Lung (tissue), 12 donors: Measurements from ENCODE around the gene GLMN. TPM values are rescaled to one million over a fixed set of nuclear protein-coding genes. Genes with fewer than 3 reads are reported as not detected.
A peak's percentile ranks its signal among the peaks of the same experiment; 100 is the strongest.
"Not testable (repeated sequence)": the region's sequence is repeated elsewhere in the genome, so short reads cannot be mapped to it uniquely, and the experiment has no call there.

Experiments used
- ATAC-seq: fragments of 200-7000 bp; cut with Tn5 transposase; one replicate; pipeline ENCODE4 v1.9.1; 2020; ENCODE audit warnings: moderate number of reproducible peaks; ENCODE audit not compliant: insufficient read depth, low FRiP score
- DNase-seq, 3 donors: peaks; one replicate each; pipeline ENCODE4 v3.0.0-alpha.2; 2013 to 2017
- H3K27ac ChIP-seq, 2 donors: one replicate each; pipeline ENCODE4 v1.5.1; 2013; ENCODE audit warnings: mild to moderate bottlenecking in 2 of 2, moderate library complexity in 2 of 2, control low read depth in 1 of 2, inconsistent platforms in 1 of 2, low read depth in 1 of 2, low read length in 1 of 2
- H3K27me3 ChIP-seq, 3 donors: one replicate each; pipeline ENCODE4 v1.5.1; 2013; ENCODE audit warnings: low read length in 2 of 3; ENCODE audit not compliant: control insufficient read depth in 3 of 3, insufficient read depth in 3 of 3
- H3K36me3 ChIP-seq, 4 donors: one replicate each; pipeline ENCODE4 v1.5.1; 2013; ENCODE audit warnings: low read length in 4 of 4, mild to moderate bottlenecking in 1 of 4, moderate library complexity in 1 of 4; ENCODE audit not compliant: control insufficient read depth in 4 of 4, insufficient read depth in 4 of 4
- H3K4me1 ChIP-seq, 5 donors: one replicate each; pipeline ENCODE4 v1.5.1; 2013; ENCODE audit warnings: low read length in 5 of 5, mild to moderate bottlenecking in 2 of 5, moderate library complexity in 1 of 5; ENCODE audit not compliant: control insufficient read depth in 5 of 5, insufficient read depth in 5 of 5
- H3K4me3 ChIP-seq: one replicate; pipeline ENCODE4 v1.5.1; 2013; ENCODE audit warnings: mild to moderate bottlenecking, control low read depth, moderate library complexity
- H3K9ac ChIP-seq, 2 donors: one replicate each; pipeline ENCODE4 v1.5.1; 2013; ENCODE audit warnings: low read length in 2 of 2, control low read depth in 1 of 2; ENCODE audit not compliant: insufficient read depth in 1 of 2
- H3K9me3 ChIP-seq, 4 donors: one replicate each; pipeline ENCODE4 v1.5.1; 2013; ENCODE audit warnings: low read length in 3 of 4, mild to moderate bottlenecking in 1 of 4, moderate library complexity in 1 of 4; ENCODE audit not compliant: control insufficient read depth in 4 of 4, insufficient read depth in 3 of 4
- CTCF ChIP-seq: IDR thresholded peaks from 2 replicates; pipeline ENCODE4 v1.5.1; 2012; ENCODE audit warnings: mild to moderate bottlenecking; ENCODE audit errors: control extremely low read depth, extremely low read depth
- WGBS, 2 donors: extraction: QIAGEN DNeasy Blood & Tissue Kit; methylation state at CpG; one replicate each; pipeline ENCODE4 v1.1.7; 2013; 5-methylcytosine and 5-hydroxymethylcytosine counted together
- polyA plus RNA-seq, 2 donors: library from polyadenylated mRNA; stranded (reverse); fragments of 200-250 nt; gene quantifications; one replicate each; pipeline ENCODE4 v1.2.1, GENCODE V29; 2013
- total RNA-seq, 2 donors: library from RNA; depleted of rRNA in 1 of 2; stranded (reverse); fragments of >200 nt in 1 of 2; gene quantifications; one replicate each; pipeline ENCODE4 v1.2.1, GENCODE V29; 2014 to 2021
- donor health status: control.
- donor health status: control.
- donor health status: Bipolar disorder and iron deficiency.
- donor health status: healthy.
- donor health status: DM: yes; HTN: yes; CAD: no.

GLMN gene
- total and polyA plus RNA-seq, 4 donors: 3.9 to 20.6 (median 9.5) TPM

DNA sequence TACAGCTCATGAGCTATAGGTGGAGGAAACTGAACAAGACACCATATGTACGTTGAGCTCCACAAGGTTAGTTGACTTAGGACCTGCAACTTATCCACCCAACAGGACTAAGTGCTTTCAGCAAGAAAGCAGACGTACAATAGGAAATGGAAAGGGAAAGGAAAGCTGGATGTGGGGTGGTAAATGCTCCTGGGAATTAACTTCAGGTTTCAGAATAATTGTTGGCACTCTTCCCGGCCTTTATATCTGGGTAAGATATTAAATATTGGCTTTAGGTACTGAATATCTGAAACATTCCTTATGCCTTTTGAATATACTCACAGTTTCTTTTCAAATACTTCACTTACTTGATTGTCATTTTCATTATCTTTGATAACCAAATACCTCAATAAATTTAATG is 36.3 kb downstream of the GLMN start:
- Histone ChIP-seq H3K27ac (no peak overlapping the region), H3K4me1 (no peaks in the 10 kb centered on the region), H3K27me3 (no peaks in the 10 kb centered on the region), H3K4me3 (no peak overlapping the region), H3K9me3 (no peaks in the 10 kb centered on the region), H3K36me3 (peaks cover 7 to 32% (median 15%) of the 10 kb centered on the region in 4 donors), H3K9ac (no peak overlapping the region)
- 89 to 93% methylated on average over 3 of the region's 3 CpGs for WGBS, 2 donors
- DNase-seq (no peak), ATAC-seq (no peak)
- TF ChIP-seq CTCF: no peak

- Histone ChIP-seq H3K9me3 (peaks cover 0 to 6% (median 0%) of the 10 kb centered on the region in 4 donors), H3K4me1 (no peaks in the 10 kb centered on the region), H3K4me3 (no peak overlapping the region), H3K27ac (no peak overlapping the region), H3K9ac (no peak overlapping the region), H3K36me3 (peaks cover 8 to 27% (median 15%) of the 10 kb centered on the region in 4 donors), H3K27me3 (no peaks in the 10 kb centered on the region)
- WGBS, 2 donors: 92 to 96% methylated on average over 1 of the region's 1 CpG
- ATAC-seq: no peak
- DNase-seq: no peak
- no peak for TF ChIP-seq CTCF
These were observed 39.4 kb downstream of the GLMN start for GRCh38 chr1:92259350-92259749.

GRCh38 chr1:92254714-92255113 is 44.1 kb downstream of the GLMN start:
- not testable (repeated sequence) for H3K9ac ChIP-seq, H3K27ac ChIP-seq, H3K4me3 ChIP-seq, ATAC-seq, H3K4me1 ChIP-seq, H3K27me3 ChIP-seq, H3K9me3 ChIP-seq, DNase-seq
- WGBS, 2 donors: 79 to 83% methylated on average over 3 of the region's 3 CpGs
- H3K36me3 ChIP-seq: peaks cover 3 to 17% (median 11%) of the 10 kb centered on the region in 4 donors

GRCh38 chr1:92244376-92244775 is 54.4 kb downstream of the GLMN start:
- no peaks in the 10 kb centered on the region for H3K4me1 ChIP-seq
- no peak for TF ChIP-seq CTCF
- ATAC-seq: no peak
- H3K36me3 ChIP-seq: peaks cover 0 to 6% (median 1%) of the 10 kb centered on the region in 4 donors
- no peak overlapping the region for H3K9ac ChIP-seq
- H3K27me3 ChIP-seq: no peaks in the 10 kb centered on the region
- H3K4me3 ChIP-seq: no peak overlapping the region
- H3K27ac ChIP-seq: no peak overlapping the region
- peak in 1 of 3 donors; percentile 2 for DNase-seq
- WGBS, 2 donors: 90 to 91% methylated on average over 1 of the region's 1 CpG
- H3K9me3 ChIP-seq: no peaks in the 10 kb centered on the region
